NCI-H2171 (cell line): ENCODE measurements around the gene ANTKMT.
"Not testable (repeated sequence)": the region's sequence is repeated elsewhere in the genome, so short reads cannot be mapped to it uniquely, and the experiment has no call there.

Experiments used
- DNase-seq: peaks from one replicate; lab custom pipeline; 2025; lab: John Stamatoyannopoulos, UW

Gene ANTKMT

DNA sequence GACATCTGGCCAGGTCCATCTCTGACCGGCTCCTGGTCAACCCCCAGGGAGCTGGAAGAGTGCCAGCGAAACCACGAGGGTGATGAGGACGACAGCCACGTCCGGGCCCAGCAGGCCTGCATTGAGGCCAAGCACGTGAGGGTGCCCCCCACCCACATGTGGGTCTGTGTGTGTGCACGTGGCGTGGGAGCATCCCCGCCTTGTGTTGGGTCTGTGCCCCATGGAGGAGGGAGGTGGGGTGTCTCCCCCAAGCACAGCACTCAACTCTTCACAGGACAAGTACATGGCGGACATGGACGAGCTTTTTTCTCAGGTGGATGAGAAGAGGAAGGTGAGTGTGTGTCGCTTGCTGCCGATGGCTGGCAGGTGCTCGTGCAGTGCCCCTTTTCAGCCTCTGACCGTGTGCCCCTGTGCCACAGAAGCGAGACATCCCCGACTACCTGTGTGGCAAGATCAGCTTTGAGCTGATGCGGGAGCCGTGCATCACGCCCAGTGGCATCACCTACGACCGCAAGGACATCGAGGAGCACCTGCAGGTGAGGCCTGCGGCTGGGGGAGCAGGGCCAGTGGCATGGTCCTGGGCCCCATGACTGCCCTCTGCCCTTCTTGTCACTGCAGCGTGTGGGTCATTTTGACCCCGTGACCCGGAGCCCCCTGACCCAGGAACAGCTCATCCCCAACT is 39.1 kb upstream of the ANTKMT start:
- no peak for DNase-seq

DNA sequence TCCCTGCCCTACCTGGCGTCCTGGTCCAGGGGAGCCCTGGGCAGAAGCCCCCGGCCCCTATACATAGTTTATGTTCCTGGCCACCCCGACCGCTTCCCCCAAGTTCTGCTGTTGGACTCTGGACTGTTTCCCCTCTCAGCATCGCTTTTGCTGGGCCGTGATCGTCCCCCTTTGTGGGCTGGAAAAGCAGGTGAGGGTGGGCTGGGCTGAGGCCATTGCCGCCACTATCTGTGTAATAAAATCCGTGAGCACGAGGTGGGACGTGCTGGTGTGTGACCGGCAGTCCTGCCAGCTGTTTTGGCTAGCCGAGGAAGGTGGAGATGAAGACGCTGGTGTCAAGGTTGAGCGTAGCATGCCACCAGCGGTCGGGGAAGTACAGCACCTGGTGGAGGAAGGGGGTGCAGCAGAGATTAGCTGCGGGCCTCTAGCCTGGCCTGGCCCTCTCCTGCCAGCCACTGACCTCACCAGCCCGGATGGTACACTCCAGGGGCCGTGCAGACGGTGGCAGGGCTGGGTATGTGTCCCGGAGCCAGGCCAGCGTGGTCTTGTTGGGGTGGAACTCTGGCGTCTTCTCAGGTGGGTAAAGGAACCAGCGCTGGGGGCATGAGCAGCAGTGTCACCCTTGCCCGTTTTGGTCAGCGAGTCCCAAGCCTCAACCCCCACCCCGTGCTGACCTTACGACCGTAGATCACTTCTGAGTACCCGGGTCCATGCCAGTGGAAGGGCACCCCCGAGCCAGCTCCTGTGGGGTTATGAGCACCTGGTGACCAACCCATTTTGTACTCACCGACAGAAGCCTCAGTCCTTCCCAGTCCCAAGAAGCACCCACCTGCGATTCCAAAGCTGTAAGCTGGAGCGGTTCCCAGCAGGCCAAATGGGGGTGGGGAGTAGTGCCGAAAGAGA is 38.2 kb upstream of the ANTKMT start:
- no peak for DNase-seq

DNA sequence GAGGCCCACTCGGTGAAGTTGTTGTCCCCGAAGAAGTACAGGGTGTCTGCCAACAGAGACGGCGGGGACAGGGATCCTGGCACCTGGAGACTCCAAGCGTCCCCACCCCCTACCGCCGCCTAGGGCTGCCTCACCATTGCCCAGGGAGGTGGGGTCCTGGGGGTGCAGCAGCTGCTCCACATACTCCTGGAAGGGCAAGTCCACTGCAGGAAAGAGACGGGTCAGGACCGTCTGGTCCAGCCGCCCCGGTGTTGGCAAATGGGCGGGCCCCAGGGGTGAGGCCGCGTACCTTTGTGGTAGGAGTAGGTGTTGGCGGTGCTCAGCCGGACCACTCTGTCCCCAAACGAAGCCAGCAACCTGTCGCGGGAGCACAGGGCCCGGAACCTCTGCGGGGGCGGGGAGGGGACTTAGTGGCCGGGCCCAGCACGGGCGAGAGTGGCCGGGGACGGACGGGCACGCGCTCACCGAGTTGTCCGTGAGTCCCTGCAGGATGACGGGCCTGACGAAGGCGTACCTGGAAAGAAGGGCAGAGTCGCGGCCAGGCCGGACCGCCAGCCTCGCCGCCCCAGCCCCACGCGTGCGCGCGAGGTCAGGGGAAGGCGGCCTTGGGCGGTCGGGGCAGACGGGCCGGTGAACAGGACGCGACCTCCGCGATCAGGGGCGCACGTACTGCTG is 37.4 kb upstream of the ANTKMT start:
- DNase-seq = no peak

DNA sequence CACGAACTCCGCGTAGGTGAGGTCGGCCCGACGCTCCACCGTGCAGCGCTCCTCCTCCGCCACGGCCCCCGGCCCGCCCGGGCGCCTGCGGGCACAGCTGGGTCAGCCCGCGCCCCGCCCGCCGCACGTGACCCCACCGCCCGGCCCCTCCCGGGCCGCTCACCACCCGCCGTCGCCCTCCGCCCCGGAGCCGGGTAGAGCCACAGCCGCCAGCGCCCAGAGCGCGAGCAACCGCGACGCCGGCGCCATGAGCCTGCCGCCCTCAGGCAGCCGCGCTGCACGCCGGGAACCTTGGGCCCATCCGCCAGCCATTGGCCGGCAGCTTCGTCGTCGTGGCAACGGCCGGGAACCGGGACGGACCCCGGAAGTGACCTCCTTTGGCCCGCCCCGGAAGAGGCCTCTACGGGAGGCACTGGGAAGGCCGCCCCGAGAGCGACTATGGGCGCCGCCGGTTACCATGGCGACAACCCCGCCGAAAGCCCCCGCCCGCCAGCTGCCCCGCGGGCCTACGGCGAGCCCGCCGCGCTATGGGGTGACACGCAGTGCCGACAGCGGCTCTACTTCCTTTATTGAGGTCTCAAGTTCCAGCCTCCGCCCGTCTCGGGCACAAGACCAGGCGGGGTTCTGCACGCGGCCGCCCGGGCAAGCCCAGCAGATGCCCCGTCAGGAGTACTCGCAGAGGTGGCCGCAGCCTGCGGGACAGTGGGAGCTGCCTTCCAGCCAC is 36.7 kb upstream of the ANTKMT start, which contains the start of gene JMJD8:
Gene JMJD8, minus strand, starts transcription at position 264 of the 724 bp plus-strand sequence. Its CDS starts 15 bp downstream, at position 249.
- peak; percentile 95 for DNase-seq

DNA sequence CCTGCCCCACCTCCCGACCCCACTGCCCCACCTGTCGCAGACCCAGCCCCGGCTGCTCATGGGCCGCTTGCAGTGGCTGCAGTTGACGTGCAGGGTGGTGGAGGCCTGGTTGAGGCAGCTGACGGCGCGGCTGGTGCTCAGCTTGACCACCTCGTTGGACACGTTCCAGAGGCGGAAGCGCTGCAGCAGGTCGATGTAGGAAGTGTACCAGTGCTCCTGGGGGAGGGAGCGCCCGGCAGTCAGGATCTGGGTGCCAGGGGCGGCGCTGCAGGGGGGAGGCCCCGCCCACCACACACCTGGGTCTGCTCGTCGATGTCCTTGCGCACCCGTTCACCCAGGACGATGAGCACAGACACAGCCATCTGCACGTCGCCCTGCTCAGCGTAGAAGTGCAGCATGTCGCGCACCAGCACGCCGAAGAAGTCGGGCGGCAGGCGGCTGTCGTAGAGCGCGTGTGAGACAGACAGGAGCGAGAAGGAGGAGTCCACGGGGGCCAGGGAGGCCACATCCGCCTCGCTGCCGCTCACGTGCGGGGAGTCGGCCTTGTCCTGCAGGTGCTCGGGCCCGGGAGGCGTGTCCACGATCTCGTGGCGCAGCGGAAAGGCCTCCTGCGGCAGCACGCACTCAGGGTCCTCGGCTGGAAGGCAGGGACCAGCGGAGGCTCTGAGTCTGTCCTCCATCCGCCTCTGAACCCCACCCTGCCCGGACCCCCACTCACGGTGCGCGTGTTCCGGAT is 35.8 kb upstream of the ANTKMT start:
- peak; percentile 69 for DNase-seq

DNA sequence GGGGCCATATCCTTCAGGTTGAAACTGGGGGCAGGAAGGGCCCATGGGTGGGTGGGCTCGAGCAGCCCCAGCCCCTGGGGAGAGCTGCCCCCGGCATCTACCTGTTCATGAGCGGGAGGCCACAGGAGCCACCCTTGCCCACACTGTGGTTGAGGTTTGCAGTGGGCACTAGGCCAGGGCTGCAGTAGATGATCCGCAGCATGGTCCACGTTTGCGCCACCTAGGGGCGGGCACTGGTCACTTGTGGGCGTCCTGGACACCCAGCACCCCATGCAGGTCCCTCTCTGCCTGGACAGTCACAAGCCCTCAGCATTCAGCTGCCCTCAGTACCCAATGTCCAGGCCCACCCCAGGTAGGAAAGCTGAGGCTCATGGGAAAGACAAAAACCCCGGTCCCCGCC is 35.0 kb upstream of the ANTKMT start:
- DNase-seq = peak; percentile 15

DNA sequence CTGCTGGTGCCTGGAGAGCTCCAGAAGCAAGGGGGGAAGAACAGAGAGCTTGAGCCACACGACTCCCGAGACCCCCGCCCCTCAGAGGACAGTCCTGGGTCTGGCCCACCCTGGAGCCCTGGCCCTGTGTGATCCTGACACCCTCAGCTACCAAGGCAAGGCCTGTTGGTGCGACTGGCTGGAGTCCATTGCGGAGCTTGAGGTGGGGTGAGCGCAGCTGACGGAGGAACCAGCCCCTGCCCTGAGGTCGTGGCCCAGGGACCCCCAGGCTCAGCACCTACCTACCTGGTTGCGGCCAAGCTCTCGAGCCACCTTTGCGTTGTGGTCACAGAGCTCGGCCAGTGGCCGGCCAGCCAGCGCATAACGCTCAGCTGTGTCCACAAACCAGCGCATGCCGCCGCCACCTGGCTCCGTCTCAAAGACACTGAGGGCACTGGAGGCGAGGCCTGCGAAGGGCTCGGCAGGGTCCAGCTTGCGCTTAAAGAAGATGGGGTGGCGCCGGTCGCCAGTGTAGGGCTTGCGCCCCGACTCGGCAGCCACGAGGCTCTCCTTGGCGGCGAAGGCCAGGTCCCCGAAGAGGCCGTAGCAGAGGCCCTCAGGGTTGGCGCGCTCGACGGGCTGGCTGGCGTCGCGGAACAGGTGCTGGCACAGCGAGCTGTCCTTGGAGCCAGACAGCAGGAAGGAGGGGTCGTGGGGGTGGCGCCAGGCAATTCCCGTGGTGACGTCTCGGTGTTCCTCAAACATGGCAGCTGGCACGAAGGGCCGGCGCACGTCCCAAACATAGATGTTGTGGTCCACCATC is 34.3 kb upstream of the ANTKMT start:
- DNase-seq = no peak

DNA sequence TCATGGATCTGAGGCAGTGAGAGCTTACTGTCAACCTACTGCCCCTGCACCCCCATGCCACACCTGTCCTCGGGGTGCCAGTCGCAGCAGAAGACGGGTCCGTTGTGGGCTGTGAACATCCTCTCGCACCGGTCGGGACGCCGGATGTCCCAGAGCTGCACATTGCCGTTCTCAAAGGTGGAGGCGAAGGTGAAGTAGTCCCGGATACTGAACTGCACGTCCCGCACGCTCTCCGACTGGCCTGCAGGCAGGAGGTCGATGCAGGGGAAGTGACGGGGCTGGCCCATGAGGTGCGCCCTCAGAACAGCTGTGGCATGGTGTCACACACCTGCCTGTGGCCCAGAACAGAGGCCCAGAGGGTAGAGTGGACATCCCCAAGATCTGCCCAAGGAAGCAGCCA is 33.4 kb upstream of the ANTKMT start:
- no peak for DNase-seq

DNA sequence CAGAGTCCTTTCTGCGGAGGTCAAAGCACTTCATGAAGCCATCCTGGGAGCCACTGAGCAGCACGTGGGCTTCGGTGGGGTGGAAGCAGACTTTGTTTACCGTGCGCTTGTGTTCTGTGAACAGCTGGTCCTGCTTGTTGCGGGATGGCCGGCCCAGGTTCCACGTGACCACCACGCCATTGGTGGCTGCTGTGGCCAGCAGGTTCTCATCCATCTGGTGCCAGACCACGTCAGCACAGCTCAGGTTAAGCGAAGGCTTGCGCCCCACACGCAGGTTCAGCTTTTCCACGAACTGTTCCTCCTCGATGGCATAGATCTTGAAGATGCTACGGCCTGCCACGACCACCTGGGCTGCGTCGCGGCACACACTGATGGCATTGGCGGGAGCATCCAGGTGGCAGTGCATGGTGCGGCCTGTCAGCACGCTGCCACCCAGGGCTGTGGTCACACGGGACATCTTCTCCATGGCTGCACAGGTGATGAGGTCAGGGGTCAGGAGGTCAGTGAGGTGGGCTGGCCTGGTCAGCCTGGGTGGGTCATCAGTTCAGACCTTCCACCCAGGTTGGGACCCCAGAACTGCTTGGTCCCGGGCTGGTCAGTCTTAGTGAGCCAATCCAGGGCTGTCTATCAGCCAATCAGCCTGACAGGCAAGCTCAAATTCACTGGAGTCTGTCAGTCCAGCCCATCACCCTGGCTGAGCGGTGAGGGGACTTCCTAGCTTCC is 31.6 kb upstream of the ANTKMT start:
- DNase-seq = no peak

DNA sequence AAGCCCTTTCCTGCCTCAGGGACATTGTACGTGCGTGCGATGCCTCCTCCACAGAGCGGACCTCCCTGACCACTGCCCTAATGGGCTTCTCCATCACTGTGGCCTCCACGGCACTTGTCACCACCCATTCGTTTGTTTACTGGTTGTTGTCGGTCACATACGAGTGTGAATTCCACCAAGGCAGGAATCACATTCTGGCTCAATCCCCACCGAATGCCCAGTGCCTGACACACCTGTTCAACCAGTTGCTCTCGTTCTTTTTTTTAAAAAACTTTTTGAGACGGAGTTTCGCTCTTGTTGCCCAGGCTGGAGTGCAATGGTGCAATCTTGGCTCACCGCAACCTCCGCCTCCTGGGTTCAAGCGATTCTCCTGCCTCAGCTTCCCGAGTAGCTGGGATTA is 29.7 kb upstream of the ANTKMT start:
- not testable (repeated sequence) for DNase-seq

DNA sequence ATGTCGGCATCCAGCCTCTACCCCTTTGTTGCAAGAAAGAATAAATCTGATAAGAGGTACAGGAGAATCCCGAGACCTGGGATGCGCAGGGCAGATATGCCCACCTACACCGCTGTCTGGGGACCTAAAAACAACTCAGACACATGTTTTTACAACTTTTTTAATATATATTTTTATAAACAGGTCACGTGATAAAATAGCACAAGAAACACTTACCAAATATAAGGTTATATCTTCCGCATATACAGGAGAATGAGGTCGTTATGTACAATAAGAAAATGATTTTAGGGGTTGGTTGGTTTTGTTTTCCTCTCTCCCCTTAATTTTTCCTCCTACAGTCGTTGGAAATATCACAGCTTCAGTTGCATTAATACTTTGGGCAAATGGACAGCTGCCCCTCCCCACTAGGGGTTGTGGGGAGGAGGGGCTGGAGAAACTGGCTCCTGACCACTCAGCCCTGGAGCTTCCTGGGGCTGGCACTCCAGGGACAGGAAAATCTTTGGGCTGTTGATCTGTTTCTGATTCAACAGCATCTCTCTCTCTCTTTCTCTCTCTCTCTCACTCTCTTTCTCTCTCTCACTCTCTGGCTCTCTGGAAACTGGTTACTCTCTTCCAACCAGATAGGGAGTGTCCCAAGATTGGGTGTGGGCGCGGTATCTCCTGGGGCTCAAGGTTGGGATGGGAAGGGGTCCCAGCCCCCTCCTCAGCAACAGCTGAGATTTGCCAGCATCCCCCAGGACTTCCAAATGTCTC is 28.4 kb upstream of the ANTKMT start:
- DNase-seq = no peak

DNA sequence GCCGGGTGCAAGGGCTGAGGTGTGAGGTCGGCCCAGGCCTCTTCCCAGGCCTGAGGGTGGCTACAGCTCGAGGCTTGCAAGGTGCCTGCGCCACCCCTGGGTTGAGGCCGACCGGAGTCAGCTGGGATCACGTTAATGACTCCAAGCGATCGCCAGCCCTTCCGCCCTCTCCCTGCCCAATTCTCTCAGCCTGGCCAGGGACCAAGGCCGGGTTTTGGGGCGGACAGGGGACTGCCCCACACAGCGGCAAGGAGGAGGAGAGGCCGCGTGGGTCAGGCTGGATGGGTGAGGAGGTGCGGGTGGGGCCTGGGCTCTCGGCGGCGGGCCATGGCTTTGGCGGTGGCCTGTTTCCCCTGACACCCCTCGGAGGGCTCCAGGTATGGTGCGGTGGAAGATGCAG is 27.6 kb upstream of the ANTKMT start:
- DNase-seq = no peak

DNA sequence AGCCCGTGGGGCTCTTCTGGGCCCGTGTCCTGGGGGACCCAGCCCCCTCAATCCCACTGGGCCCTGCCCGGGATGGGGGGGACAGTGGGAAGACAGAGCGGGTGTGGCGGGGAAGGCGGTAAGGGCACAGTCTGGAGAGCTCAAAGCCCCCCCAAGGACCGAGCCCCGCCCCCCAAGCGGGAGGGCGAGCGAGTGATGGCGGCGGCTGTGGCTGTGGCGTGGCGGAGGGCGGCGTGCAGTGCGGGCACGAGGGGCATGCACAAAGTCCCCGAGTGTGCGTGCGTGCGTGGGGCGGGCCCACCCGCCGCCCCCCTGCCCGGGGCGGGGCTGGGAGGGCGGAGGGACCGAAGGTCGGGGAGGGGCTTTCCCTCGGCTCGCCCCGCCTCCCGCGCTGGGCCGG is 27.2 kb upstream of the ANTKMT start:
- no peak for DNase-seq

DNA sequence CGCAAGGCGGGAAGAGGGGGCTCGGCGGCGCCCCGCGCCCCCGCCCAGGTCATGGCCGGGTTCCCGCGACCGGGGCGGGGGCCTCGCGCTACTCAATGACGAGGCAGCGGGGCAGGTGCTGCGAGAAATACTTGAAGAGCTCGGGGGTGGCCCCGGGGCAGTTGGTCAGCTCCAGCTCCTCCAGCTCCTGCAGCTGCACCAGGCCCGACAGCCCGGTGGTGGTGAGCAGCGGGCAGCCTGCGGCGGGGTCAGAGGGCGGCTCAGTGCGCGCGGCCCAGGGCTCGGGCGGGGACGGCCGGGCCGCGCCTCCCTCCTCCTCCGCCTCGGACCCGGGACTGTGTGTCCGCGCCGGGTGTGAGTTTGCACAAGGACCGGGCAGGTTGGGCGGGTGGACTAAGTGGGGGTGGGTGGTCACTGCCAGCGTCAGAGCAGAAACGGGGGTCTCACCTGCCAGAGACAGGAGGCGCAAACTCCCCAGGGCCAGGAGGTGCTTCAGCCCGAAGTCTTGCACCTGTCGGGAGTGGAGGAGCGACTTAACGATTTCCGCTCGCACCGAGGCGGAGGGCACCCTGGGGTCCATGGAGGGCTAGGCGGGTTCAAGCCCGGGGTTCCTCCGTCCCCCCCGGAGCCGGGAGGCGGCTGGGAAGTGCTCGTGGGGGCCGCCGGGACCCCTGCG is 26.6 kb upstream of the ANTKMT start:
- no peak for DNase-seq

DNA sequence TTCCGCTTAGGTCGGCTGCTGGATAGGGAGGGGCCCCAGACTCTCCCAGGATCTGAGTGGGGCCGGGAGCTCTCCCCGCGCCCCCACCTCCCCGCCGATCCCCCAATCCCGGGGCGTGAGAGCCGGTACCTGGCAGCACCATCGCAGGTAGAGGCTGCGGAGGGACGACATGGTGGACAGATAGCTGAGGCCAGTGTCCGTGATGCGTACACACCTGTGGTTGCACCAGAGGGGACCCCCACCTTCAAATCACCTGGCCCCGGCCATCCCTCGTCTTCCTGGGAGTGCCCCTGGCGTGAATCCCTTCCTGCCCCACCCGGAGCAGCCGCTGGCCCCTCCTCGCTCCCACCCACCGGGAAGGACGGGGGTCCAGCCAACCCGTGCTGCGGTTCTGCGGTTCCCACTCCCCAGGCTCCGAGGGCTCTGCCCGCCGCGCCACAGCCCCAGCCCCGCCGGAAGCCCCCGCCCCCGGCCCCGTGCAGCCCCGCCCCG is 26.0 kb upstream of the ANTKMT start:
- DNase-seq = no peak

DNA sequence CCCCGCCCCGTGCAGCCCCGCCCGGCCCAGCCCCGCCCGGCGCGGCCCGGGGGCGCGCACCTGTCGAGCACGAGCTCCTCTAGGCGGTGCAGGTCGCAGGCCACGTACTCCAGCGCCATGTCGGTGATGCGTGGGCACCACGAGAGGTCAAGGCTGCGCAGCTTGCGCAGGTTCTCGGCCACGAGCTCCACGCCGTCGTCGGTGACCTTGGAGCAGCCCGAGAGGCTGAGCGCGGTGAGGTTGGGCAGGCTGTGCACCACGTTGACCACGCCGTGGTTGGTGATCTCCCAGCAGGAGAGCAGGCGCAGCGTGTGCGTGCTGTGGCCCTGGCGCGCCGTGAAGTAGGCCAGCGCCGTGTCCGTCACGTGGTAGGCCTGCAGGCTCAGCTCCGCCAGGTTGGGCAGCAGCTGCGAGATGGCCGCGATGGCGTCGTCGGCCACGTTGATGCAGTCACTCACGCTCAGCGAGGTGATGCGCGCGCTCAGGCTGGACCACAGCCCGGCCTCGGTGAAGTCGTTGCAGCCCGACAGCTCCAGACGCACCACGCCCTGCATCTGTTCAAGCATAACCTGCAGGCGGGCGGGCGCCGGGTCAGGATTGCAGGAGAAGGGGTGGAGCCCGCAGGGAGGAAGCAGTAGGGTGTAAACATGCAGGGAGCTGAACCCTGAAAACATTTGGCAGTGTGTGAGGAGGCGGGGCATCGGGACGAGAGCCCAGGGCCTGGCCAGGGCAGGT is 25.4 kb upstream of the ANTKMT start:
- peak; percentile 92 for DNase-seq

DNA sequence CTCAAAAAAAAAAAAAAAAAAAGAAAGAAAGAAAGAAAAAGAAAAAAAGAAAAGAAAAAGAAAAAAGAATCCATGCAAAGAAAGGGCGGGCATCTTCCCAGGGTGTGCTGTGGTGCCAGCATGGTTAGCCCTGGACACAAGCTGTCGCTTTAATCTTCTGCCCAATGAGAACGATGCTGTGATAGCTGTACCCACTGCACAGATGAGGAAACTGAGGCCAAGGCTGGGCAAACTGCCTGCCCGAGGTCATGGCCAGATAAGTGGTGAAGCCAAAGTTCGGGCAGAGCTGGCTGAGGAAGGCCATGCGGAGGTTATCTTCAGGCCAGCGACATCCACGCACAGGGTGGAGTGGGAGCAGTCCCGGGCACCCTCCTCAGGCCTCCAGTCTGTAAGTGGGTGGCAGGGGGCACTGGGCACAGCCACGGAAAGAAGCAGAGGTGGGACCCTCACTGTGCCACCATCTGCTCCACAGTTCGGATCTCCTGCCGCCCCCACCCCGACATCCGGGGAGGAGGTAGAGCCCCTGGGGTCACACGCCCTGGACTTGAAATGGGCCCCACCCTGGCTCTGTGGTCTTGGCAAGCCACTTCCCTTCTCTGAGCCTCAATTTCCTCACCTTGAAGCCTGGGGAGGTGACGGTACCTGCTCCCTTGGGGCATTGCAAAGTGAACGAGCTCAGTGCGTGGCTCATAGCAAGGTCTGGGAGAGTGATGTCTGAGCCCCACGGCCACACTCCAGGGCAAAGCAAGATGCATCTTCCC is 21.9 kb upstream of the ANTKMT start:
- DNase-seq = no peak
